Panc1 (cell line): ENCODE data around the gene PRMT9.

Experiments
- CTCF ChIP-seq: fragments of 450-650 bp; IDR thresholded peaks from 2 replicates; pipeline ENCODE4 v1.5.1; 2017; ENCODE audit warnings: mild to moderate bottlenecking
- POLR2AphosphoS5 ChIP-seq: IDR thresholded peaks from 2 replicates; pipeline ENCODE4 v1.6.1; 2012; ENCODE audit warnings: mild to moderate bottlenecking, low read depth, low read length, moderate library complexity
- TCF7L2 ChIP-seq: IDR thresholded peaks from 2 replicates; pipeline ENCODE4 v1.6.1; 2011; ENCODE audit warnings: mild to moderate bottlenecking, low read depth, low read length, inconsistent platforms

- TF ChIP-seq CTCF (no peak), POLR2AphosphoS5 (no peak), TCF7L2 (no peak)
Measured at GRCh38 chr4:147683188-147683591, 773 bp downstream of the PRMT9 start.
